ENCODE measurements around the gene BMERB1.

BMERB1 gene

DNA sequence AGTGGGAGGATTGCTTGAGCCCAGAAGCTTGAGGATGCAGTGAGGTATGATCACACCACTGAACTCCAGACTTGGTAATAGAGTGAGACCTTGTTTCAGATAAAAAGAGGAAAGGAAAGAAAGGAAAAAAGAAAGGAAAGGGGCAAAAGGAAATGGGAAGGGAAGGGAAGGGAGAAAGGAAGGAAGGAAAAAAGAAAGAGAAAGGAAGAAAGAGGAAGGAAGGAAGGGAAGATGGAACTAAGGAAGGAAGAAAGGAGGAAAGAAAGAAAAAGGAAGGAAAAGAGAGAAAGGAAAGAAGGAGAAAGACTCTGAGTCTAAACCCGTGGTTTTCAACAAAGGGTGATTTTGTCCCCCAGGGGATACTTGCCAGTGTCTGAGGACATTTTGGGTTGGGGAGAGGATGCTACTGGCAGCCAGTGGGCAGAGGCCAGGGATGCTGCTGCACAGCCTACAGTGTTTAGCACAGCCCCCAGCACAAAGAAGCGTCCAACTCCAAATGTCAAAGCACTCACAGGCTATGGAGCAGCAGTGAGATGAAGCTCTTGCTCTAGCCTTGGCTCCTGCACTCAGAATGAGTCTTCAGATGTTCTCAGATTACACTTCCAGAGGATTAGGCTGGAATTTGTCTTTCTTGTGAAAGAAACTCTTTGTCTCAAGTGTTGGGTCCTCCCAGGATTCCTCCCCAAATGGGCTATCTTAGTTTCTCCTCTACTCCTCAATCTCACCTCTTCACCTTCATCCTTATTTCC, 64.2 kb downstream of the BMERB1 start:
- DNase-seq, result no peak

DNA sequence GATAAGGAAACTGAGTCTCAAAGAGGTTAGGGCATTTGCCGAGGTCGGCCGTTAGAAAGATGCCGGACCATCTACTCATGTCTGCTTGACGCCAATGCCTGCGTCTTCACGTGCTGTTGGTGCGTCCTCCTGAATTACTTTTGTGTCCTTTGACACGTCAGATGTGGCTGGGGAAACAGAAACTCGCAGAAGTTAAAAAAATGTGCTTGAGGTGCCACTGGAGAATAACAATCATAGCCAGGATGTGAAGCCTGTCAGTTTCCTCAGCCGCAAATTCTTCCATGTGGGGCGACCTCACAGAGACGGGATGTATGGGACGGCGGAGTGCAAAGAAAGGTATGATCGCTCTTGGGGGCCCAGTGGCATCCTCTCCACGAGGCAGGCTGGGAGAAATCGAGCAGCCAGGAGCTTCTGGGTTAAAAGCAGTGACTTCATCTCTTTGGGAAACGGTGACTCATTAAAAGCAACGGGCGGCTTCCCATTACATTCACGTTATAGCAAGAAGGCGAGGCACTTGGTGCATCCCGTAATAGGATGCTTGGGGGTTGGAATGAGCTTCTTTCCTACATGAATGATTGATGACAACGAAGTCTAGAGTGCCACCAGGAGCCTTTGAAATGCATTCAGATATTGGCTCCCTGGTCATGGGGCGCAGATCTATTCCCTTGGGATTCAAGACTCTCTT, 67.8 kb downstream of the BMERB1 start:
- DNase-seq, result no peak

DNA sequence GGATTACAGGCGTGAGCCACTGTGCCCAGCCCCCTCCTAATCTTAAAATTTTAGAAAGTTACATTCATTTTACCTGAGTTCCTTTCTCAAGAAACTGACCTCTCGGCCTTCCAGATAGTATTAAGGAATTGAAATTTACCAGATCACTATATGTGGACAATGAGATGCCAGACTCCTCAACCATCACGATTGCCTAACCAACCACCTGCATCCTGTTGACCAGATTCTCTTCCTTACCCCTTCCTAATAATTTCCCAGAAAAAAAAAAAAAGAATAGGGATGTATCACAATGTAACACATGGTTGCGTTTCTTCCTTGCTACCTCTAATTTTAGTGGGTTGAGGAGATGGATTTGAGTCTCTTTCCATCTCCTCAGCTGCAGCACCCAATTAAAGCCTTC, 72.1 kb downstream of the BMERB1 start:
- DNase-seq, result no peak

DNA sequence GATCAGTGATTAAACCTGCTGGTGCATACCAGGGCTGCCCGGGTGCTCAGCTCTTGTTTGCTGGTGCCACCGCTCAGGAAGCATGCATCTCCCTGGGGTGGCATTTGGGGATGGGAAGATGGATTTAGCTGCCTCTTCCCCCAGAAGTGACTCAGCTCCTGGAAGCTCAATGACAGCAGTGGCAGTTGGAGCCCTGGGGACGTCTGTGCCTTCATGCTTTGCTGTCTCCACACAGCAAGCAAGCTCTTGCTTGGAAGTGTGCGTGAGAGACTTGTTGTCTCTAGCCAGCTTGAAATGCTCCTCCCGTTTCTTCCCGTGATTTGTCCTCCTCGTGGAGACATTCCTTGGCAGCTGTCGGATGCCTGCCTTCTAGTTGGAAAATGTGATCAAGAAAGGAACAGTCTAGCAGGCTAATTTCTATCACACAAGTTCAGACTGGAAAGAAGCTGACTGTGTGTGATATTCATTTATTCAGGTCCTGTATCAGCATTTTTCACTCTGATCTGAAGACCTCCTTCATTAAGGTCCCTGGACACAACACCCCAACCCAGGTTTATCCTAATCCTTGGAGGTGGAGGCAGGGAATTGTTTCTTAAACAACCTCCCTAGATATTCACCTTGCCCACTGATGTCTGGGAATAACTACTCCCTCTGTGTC, 73.0 kb downstream of the BMERB1 start:
- DNase-seq, result no peak

DNA sequence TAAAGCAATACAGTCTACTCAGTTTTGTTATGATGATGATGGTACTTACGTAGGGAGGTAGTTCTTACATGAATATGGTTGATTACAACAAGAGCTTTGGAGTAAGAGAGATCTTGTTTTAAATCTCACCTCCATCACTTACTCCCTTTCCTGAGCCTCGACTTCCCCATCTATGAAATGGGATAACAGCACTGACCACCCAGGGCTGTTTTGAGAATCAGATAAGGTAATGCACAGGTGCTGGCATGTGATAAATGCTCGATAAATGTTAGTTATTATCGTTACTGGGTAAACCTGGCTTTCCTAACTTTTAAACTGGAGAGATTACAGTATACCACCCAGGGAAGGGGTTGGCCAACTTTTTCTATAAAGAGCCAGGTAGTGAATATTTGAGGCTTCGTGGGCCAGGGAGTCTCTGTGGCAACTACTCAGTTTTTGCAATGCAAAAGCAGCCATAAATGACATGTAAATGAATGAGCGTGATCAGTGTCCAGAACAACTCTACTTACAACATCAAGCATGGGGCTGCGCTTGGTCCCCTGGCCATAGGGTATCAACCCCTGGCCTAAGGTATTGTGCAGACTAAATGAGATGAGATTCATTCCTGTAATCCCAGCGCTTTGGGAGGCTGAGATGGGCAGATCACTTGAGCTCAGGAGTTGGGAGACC, 73.7 kb downstream of the BMERB1 start:
- no peak for DNase-seq

DNA sequence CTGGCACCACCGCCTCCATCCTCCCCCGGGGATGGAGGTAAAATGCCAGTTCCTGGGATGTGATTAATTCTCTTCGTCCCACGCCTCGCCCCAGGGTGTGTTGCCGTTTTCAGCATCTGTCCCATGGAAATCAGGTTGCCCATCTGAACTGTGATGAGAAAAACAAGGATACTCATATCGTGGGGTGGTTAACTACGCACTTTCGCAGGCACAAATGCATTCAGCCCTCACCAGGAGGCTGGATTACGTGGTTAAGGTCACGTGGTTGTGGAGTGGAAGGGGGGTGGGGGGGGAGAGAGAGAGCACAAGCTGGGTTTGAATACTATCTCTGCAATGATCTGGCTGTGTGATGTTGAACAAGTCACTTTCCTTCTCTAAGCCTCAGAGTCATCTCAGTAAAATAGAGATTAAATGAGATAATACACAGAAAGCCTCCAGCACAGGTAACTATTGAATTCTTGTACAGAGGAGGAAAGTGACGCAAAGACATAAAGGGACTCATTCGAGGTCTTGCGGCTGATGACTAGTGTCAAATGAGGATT, 74.7 kb downstream of the BMERB1 start:
- no peak for DNase-seq

DNA sequence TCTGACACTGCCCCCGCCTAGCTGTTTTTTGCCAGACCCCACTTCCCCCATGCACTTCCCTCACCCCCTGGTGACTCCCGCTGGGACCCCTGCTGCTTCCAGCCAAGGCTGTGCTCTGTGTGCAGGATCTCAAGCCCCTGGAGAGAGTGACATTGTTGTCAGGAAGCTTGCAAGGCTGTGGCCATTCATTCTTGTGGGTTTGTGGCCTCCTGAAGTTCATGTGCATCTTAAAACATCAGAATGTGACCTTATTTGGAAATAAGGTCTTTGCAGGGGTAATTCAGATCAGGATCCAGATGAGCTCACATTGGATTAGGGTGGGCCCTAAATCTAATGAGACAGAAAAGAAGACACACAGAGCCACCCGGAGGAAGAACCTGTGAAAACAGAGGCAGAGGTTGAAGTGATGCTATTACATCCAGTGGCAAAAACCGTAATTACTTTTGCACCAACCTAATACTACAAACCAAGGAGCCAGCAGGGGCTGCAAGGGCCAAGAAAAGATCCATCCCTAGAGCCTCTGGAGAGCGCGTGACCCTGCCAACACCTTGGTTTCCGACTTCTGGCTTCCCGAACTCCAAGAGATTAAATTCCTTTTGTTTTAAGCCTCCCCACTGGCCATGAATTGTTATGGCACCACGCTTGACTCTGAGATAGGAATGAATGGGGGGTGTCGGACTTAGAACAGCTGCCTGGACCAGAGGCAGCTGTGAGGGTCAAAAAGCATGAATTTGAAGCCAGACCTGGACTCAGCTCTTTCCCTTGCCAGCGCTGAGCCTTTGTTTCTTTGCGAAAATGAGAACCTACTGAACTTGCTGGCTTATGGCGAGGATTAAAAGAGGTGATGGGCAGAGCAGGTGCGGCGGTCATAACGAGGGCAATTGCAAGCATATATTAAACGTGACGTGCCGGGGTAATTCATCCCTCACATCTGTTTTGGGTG, 75.5 kb downstream of the BMERB1 start:
- DNase-seq, result no peak

DNA sequence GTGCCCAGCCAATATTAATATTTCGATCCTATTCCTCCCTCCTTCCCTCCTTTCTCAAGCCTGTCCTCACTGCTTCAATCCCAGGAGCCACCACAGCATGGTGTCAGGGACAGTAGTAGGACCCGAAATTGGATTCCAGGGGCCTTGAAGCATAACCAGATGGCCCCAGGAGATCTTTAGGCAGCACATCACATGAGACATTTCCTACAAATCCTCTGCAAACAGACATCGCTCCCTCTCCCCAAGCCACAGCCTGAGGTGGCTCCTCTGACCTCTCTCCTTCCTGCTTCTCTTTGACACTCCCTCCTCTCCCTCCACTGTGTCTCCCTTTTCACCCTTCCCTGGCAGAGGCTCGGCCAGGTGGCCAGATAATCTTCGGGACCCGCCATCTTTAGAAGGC, 76.6 kb downstream of the BMERB1 start:
- no peak for DNase-seq

DNA sequence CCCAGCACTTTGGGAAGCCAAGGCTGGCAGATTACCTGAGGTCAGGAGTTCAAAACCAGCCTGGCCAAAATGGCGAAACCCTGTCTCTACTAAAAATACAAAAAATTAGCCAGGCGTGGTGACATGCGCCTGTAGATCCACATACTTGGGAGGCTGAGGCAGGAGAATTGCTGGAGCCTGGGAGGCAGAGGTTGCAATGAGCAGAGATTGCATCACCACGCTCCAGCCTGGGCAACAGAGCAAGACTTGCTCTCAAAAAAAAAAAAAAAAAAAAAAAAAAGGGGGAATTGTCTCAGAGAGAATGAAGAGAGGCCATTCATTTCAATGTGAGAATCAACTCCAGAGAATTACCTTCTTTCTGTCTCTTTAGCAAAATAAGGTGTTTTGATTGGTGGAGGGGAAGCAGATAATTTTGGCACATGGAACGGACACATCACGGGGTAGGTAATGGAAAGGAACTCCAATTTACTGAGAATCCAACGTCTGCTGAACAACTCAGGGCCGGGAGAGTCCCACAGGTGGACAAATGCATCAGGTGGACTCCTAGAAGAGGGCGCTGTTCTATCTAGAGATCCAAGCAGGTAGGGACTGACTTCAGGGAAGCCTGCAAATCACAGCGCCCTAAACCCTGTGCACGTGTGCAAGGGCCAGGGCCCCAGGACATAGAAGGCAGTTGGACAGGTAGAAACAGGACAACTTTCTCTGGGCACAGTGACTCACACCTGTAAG, 77.5 kb downstream of the BMERB1 start:
- no peak for DNase-seq

DNA sequence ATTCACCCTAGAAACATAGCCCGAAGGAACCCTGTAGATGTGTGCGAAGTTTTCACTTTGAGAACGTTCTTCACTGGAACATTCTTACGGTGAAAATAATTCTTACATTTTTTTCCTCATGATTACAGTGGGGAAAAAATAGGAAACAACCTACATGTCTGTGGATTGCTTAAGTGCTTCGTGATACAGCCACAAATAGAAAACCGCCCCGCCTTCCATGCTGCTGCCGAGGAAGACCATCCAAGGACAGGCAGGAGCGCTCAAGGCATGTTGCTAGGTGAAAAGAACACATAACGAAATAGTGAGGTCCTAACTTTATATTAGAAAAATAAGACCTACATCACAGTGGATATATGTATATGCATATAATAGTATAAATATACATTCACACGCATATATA, 78.8 kb downstream of the BMERB1 start:
- no peak for DNase-seq

DNA sequence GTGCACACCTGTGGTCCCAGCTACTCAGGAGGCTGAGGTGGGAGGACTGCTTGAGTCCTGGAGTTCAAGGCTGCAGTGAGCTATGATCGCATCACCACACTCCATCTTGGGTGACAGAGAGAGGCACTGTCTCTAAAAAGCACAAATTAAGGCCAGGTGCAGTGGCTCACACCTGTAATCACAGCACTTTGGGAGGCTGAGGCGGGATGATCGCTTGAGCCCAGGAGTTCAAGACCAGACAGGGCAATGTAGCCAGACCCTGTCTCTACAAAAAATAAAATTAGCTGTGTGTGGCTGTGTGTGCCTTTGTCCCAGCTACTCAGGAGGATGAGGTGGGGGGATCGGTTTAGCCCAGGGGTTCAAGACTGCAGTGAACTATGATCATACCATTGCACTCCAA, 81.6 kb downstream of the BMERB1 start:
- no peak for DNase-seq

DNA sequence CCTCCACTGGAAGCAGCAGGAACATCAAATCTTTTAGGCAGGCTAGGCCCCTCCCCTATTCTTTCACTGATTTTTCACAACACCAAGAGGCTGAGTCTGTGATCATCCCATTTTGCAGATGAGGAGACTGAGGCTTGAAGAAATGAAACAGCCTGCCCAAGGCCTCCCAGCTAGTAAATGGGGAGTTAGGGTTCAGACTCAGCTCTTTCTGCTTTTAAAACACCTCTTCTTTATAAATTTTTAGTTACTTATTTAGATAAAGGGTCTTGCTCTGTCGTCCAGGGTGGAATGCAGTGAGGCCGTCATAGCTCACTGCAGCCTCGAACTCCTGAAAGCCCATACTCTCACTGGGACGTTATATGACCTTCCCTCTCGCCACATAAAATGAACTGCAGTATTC, 82.2 kb downstream of the BMERB1 start:
- no peak for DNase-seq

DNA sequence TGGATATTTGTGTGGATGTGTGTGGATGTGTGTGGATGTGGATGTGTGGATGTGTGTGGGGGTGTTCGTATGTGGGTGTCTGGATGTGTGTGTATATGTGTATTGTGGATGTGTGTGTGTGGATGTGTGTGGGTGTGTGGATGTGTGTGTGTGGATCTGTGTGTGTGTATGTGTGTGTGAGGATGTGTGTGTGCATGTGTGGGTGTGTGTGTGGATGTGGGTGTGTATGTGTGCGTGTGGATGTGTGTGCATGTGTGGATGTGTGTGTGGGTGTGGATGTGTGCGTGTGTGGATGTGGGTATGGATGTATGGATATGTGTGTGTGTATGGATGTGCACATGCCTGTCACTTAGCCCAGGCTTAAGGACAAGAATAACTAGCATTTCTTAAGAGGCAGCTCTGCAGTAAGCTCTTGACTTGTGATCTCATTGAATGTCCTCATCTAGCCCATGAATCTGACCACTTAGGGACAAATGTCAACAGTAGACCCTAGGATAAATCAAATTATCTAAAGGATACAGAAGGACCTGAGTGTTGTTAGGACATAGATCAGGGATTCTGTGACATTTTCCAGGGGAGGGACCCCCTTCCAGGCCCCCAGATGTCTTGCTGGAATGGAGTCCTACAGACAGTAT, 83.5 kb downstream of the BMERB1 start:
- DNase-seq, result no peak

DNA sequence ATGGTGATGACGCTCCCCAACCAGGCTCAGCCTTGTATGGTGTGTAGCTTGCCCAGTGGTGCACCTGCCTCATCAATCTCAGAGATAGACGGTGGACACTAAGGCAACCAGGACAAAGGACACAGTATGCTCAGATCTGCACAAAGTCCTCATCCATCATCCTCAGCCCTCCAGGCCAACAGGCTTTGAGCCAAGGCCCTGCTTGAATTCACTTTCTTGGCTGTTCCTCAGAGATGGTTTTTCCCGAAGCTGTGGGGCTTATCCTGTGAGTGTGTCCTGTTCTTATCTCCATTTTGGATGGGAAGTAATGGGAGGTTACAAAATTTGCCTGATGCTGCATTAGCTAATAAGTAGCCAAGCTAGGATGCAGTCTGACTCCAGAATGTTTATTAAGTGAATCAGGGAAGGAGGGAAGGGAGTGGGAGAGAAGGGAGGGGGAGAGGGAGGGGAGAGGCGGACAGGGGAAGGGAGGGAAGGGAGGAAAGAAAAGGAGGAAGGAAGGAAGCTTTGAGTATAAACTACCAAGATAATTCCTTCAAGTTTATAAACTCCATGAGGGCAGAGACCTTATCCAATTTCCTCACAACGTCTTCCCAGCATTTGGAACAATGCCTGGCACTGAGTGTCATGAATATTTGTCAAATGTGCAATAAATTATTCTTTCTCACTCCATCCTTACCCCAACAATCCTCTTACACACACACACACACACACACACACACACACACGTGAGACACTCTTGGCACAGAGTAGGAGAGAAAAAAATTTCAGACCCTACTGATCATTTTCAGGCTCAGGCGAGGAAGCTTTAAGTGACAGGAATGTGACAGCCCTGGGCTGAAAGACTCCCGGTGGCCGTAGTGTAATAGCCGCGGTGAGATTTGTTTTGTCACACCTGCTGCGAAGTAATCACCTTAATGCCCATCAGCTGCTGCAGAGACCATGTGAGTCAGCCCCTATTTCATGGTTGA, 84.3 kb downstream of the BMERB1 start:
- DNase-seq, result no peak

DNA sequence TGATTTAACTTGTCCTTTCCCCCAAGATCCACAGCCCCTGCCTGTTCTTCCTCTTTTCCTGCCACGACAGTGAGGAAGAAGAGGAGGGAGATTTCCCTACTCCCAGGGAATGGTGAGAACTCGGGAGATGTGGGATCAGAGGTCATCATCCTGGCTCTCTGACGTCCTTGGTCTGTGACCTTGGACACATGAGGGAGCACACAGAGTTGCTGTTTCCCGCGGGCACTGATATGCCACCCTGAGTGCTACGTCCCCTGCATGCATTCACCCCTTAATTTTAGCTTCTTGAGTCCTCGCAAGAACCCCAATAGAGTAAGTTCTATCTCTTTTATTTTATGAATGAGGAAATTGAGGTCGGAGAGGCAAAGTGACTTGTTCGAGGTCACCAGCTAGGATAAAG, 85.4 kb downstream of the BMERB1 start:
- no peak for DNase-seq

DNA sequence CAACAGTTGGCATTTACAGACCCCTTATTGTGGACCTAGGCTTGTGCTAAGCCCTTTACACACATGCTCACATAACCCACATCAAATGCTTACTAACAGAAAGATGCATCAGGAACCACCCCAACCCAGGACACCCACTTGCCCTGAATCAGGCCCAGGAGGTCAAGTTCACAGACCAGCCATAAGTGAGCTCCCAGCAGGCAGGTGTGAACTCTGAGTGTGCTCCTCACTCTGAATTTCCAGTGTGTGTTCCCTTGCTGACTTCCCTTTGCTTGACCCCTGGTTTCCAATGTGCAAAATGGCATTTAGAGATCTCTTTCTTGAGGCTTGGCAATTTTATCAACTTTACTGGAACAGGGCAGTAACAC, 87.0 kb downstream of the BMERB1 start:
- DNase-seq, result no peak

DNA sequence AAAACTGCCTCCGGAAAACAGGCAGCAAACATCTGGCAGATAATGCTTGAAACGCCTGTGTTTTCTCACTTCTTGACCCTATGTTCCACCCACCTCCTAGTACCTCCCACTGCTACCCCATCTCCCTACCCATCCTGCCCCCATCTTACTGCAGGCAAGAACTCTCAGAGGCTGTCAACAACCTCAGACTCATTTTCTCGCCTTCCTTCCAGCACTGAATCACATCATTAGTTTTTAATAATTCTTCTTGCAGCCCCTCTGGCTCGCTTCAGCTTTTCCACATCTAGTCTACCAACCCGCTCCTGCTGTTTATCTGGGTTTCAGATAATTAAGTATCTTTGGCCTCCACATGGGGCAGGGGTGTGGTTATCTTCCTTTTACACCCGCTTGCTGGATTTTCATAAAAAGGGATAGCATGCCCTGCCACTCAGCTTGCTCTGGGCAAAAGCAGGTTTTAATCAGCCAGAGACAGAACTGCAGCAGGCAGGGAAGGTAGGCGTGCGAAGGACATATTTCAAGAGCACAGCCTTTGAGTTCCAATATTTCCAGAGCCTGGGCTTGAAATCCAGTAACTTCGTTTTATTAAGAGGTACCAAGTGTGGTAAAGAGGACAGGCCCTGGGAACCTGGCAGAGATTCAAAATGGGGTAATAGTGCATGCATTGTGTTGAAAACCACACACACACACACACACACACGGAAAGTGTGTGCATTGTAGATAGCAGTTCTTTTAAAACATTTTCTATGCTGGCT, 87.5 kb downstream of the BMERB1 start:
- DNase-seq, result no peak

DNA sequence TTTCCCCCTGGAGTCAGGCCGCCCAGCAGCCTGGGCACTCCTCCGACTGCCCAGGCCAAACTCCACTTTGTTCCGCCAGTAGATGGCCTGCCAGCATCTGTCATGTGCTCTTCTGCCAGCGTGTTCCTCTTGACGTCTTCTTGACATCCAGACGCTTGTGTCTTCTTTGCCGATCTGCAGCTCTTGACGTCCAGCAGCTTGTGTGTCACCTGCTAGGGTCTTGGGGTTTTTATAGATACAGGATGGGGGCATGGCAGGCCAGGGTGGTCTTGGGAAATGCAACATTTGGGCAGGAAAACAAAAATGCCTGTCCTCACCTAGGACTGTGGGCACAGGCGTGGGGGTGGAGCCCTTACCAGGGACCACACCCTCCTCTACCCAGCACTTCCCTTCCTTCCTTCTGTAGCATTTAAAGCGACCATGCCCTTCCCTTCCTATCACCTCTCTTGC, 88.7 kb downstream of the BMERB1 start:
- no peak for DNase-seq

DNA sequence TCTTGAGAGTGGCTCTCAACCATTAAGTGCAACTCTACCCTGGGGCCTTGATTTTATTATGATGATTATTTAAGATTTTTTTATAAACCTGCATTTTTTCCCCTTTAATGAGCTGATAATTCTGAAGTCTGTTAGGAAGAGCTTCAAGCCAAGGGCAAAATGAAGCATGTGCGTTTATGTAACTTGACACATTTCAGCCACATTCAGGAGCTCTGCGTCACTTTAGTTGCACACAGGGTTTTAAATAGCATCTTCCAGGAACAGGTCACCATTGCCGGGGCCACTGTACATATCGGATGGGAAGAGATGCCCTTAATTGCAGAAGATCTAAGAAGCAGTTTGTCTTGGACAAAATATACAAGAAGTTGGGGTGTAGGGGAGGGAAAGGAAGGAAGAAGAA, 89.6 kb downstream of the BMERB1 start:
- DNase-seq, result no peak

Data from stimulated activated CD4-positive, alpha-beta T cell treated with anti-CD3 and anti-CD28 coated beads, Interleukin-1b, Interleukin-23, amount 100 ng/mL, for 48 hours (primary cell).